Mesendoderm (in vitro differentiated cells): ENCODE results near the gene FRMD5.
"Not testable (repeated sequence)": the region's sequence is repeated elsewhere in the genome, so short reads cannot be mapped to it uniquely, and the experiment has no call there.

ENCODE experiments used
- DNase-seq: peaks from one replicate; pipeline ENCODE4 v3.0.0; 2013
- H2AK5ac ChIP-seq: 2 replicates; pipeline ENCODE4 v1.6.1; 2013; ENCODE audit warnings: low read length, inconsistent platforms
- H2BK120ac ChIP-seq: 2 replicates; pipeline ENCODE4 v1.6.1; 2013; ENCODE audit warnings: low read depth, mild to moderate bottlenecking, low read length, moderate library complexity, mixed read lengths
- H2BK15ac ChIP-seq: replicated peaks from 2 replicates; pipeline ENCODE4 v1.6.1; 2013; ENCODE audit warnings: low read depth, mild to moderate bottlenecking, moderate library complexity
- H2BK5ac ChIP-seq: 2 replicates; pipeline ENCODE4 v1.6.1; 2013; ENCODE audit warnings: low read length, inconsistent platforms
- H3K18ac ChIP-seq: 2 replicates; pipeline ENCODE4 v1.6.1; 2013; ENCODE audit warnings: mild to moderate bottlenecking, low read length, mixed read lengths
- H3K23ac ChIP-seq: one replicate; pipeline ENCODE4 v1.6.1; 2013; ENCODE audit warnings: low read length
- H3K27ac ChIP-seq: 2 replicates; pipeline ENCODE4 v1.5.1; 2013; ENCODE audit warnings: low read depth, mild to moderate bottlenecking, inconsistent platforms, low read length, moderate library complexity
- H3K27me3 ChIP-seq: 2 replicates; pipeline ENCODE4 v1.6.1; 2013; ENCODE audit warnings: low read length, control low read depth, mild to moderate bottlenecking, inconsistent platforms; ENCODE audit not compliant: insufficient read depth, poor library complexity
- H3K36me3 ChIP-seq: 2 replicates; pipeline ENCODE4 v1.6.1; 2013; ENCODE audit warnings: low read length, inconsistent platforms; ENCODE audit not compliant: control insufficient read depth, insufficient read depth
- H3K4ac ChIP-seq: one replicate; pipeline ENCODE4 v1.6.1; 2013; ENCODE audit warnings: low read depth, mild to moderate bottlenecking, low read length, moderate library complexity
- H3K4me1 ChIP-seq: 2 replicates; pipeline ENCODE4 v1.6.1; 2013; ENCODE audit warnings: low read depth, low read length, inconsistent platforms; ENCODE audit not compliant: control insufficient read depth
- H3K4me2 ChIP-seq: 2 replicates; pipeline ENCODE4 v1.6.1; 2013; ENCODE audit warnings: low read length
- H3K4me3 ChIP-seq: 2 replicates; pipeline ENCODE4 v1.5.1; 2013; ENCODE audit warnings: mild to moderate bottlenecking, low read length
- H3K56ac ChIP-seq: one replicate; pipeline ENCODE4 v1.6.1; 2013; ENCODE audit warnings: low read length
- H3K79me1 ChIP-seq: 2 replicates; pipeline ENCODE4 v1.6.1; 2013; ENCODE audit warnings: low read length, inconsistent platforms
- H3K79me2 ChIP-seq: 2 replicates; pipeline ENCODE4 v1.6.1; 2013; ENCODE audit warnings: mild to moderate bottlenecking, low read length; ENCODE audit not compliant: control insufficient read depth, insufficient read depth
- H3K9ac ChIP-seq: 2 replicates; pipeline ENCODE4 v1.6.1; 2013; ENCODE audit warnings: low read length, inconsistent platforms
- H4K5ac ChIP-seq: one replicate; pipeline ENCODE4 v1.6.1; 2013; ENCODE audit warnings: low read length
- H4K8ac ChIP-seq: one replicate; pipeline ENCODE4 v1.6.1; 2013; ENCODE audit warnings: low read depth, mild to moderate bottlenecking, control low read depth, low read length, moderate library complexity
- WGBS: extraction: QIAGEN DNeasy Blood & Tissue Kit; methylation state at CpG from one replicate; pipeline ENCODE4 v1.1.7; 2013; ENCODE audit warnings: low lambda C conversion rate, missing lambda C conversion rate; ENCODE audit not compliant: insufficient coverage; ENCODE audit errors: extremely low coverage; 5-methylcytosine and 5-hydroxymethylcytosine counted together

The FRMD5 gene

GRCh38 chr15:43872416-43873020, 322.6 kb downstream of the FRMD5 start:
- H3K4me1 ChIP-seq: no peaks in the 10 kb centered on the region
- no peak overlapping the region for H3K27ac ChIP-seq
- H4K8ac ChIP-seq: no peak overlapping the region
- H3K4ac ChIP-seq: no peak overlapping the region
- DNase-seq: peak; percentile 82
- H4K5ac ChIP-seq: no peak overlapping the region
- no peak overlapping the region for H2BK120ac ChIP-seq
- no peak overlapping the region for H3K23ac ChIP-seq
- H3K9ac ChIP-seq: no peak overlapping the region
- no peak overlapping the region for H3K4me3 ChIP-seq
- no peaks in the 10 kb centered on the region for H3K27me3 ChIP-seq
- H2BK15ac ChIP-seq: no peak overlapping the region
- H3K18ac ChIP-seq: no peak overlapping the region
- H2AK5ac ChIP-seq: no peak overlapping the region
- no peaks in the 10 kb centered on the region for H3K79me1 ChIP-seq
- no peaks in the 10 kb centered on the region for H3K79me2 ChIP-seq
- H2BK5ac ChIP-seq: no peak overlapping the region
- no CpG with 5 or more reads among the region's 6 CpGs for WGBS
- no peak overlapping the region for H3K56ac ChIP-seq
- H3K36me3 ChIP-seq: no peaks in the 10 kb centered on the region
- no peak overlapping the region for H3K4me2 ChIP-seq

- Histone ChIP-seq H3K23ac (no peak overlapping the region), H3K4me2 (no peak overlapping the region), H3K18ac (no peak overlapping the region), H2BK120ac (no peak overlapping the region), H3K4ac (no peak overlapping the region), H3K9ac (no peak overlapping the region), H3K27me3 (no peaks in the 10 kb centered on the region), H3K79me2 (no peaks in the 10 kb centered on the region), H4K5ac (no peak overlapping the region), H3K27ac (no peak overlapping the region), H3K79me1 (no peaks in the 10 kb centered on the region), H3K4me1 (no peaks in the 10 kb centered on the region), H3K56ac (no peak overlapping the region), H2BK15ac (no peak overlapping the region), H3K36me3 (no peaks in the 10 kb centered on the region), H3K4me3 (no peak overlapping the region), H2BK5ac (no peak overlapping the region), H2AK5ac (no peak overlapping the region), H4K8ac (no peak overlapping the region)
- WGBS: no CpG with 5 or more reads among the region's 2 CpGs
- DNase-seq: no peak
These were observed 323.2 kb downstream of the FRMD5 start for GRCh38 chr15:43871835-43872234.

GRCh38 chr15:43868406-43868805, 326.7 kb downstream of the FRMD5 start:
- no peak for DNase-seq
- Histone ChIP-seq H3K79me2 (no peaks in the 10 kb centered on the region), H3K4ac (no peak overlapping the region), H3K9ac (no peak overlapping the region), H3K56ac (no peak overlapping the region), H3K36me3 (no peaks in the 10 kb centered on the region), H4K8ac (no peak overlapping the region), H2BK120ac (no peak overlapping the region), H3K18ac (no peak overlapping the region), H3K27ac (no peak overlapping the region), H3K79me1 (no peaks in the 10 kb centered on the region), H3K27me3 (no peaks in the 10 kb centered on the region), H3K4me3 (no peak overlapping the region), H3K23ac (no peak overlapping the region), H2AK5ac (no peak overlapping the region), H4K5ac (no peak overlapping the region), H3K4me1 (no peaks in the 10 kb centered on the region), H2BK15ac (no peak overlapping the region), H2BK5ac (no peak overlapping the region), H3K4me2 (no peak overlapping the region)
- no CpG with 5 or more reads among the region's 2 CpGs for WGBS

GRCh38 chr15:43867096-43867495, 328.0 kb downstream of the FRMD5 start:
- H2BK5ac ChIP-seq: no peak overlapping the region
- no peaks in the 10 kb centered on the region for H3K4me1 ChIP-seq
- no peak overlapping the region for H3K4me3 ChIP-seq
- WGBS: no CpG with 5 or more reads among the region's 5 CpGs
- H3K18ac ChIP-seq: no peak overlapping the region
- H3K27me3 ChIP-seq: no peaks in the 10 kb centered on the region
- H3K36me3 ChIP-seq: no peaks in the 10 kb centered on the region
- H2BK120ac ChIP-seq: no peak overlapping the region
- no peak overlapping the region for H2BK15ac ChIP-seq
- H3K79me1 ChIP-seq: no peaks in the 10 kb centered on the region
- H3K23ac ChIP-seq: no peak overlapping the region
- no peak overlapping the region for H3K27ac ChIP-seq
- no peak overlapping the region for H3K4ac ChIP-seq
- DNase-seq: no peak
- H2AK5ac ChIP-seq: no peak overlapping the region
- no peak overlapping the region for H4K5ac ChIP-seq
- H4K8ac ChIP-seq: no peak overlapping the region
- H3K56ac ChIP-seq: no peak overlapping the region
- H3K9ac ChIP-seq: no peak overlapping the region
- H3K79me2 ChIP-seq: no peaks in the 10 kb centered on the region
- H3K4me2 ChIP-seq: no peak overlapping the region

- not testable (repeated sequence) for DNase-seq, H4K8ac ChIP-seq, H3K27me3 ChIP-seq, H2AK5ac ChIP-seq, H2BK5ac ChIP-seq, H3K56ac ChIP-seq, H3K4me3 ChIP-seq, H3K4me1 ChIP-seq, H3K79me2 ChIP-seq, H2BK120ac ChIP-seq, H3K4ac ChIP-seq, H3K18ac ChIP-seq, H3K9ac ChIP-seq, H3K79me1 ChIP-seq, H4K5ac ChIP-seq, H2BK15ac ChIP-seq, H3K4me2 ChIP-seq, H3K23ac ChIP-seq, H3K27ac ChIP-seq, H3K36me3 ChIP-seq
- no CpG with 5 or more reads among the region's 10 CpGs for WGBS
These were observed 328.4 kb downstream of the FRMD5 start for GRCh38 chr15:43866636-43867035.

- Histone ChIP-seq H3K27ac (no peak overlapping the region), H3K23ac (no peak overlapping the region), H2BK15ac (no peak overlapping the region), H3K79me2 (no peaks in the 10 kb centered on the region), H3K4me3 (no peak overlapping the region), H3K9ac (no peak overlapping the region), H3K36me3 (no peaks in the 10 kb centered on the region), H3K56ac (no peak overlapping the region), H3K4me1 (no peaks in the 10 kb centered on the region), H2BK5ac (no peak overlapping the region), H3K79me1 (no peaks in the 10 kb centered on the region), H4K8ac (no peak overlapping the region), H3K4ac (no peak overlapping the region), H3K27me3 (no peaks in the 10 kb centered on the region), H3K4me2 (no peak overlapping the region), H2AK5ac (no peak overlapping the region), H4K5ac (no peak overlapping the region), H3K18ac (no peak overlapping the region), H2BK120ac (no peak overlapping the region)
- DNase-seq: no peak
- WGBS: no CpG with 5 or more reads among the region's 4 CpGs
These were observed 335.5 kb downstream of the FRMD5 start for GRCh38 chr15:43859546-43859945.
